Adipocyte (in vitro differentiated cells): ENCODE results near the gene SAP30BP.

ENCODE experiments used
- DNase-seq: peaks from one replicate; pipeline ENCODE4 v3.0.0-alpha.2; 2015; ENCODE audit warnings: low read depth
- H3K27me3 ChIP-seq: replicated peaks from 2 replicates; pipeline ENCODE4 v1.7.0; 2013; ENCODE audit warnings: mild to moderate bottlenecking, low read length, moderate library complexity; ENCODE audit not compliant: control insufficient read depth, insufficient read depth
- H3K36me3 ChIP-seq: 2 replicates; pipeline ENCODE4 v1.7.0; 2013; ENCODE audit warnings: low read length, mild to moderate bottlenecking, moderate library complexity; ENCODE audit not compliant: control insufficient read depth, insufficient read depth, severe bottlenecking
- H3K4me1 ChIP-seq: 2 replicates; pipeline ENCODE4 v1.7.0; 2013; ENCODE audit warnings: mild to moderate bottlenecking, low read length, moderate library complexity; ENCODE audit not compliant: control insufficient read depth, insufficient read depth
- H3K4me3 ChIP-seq: 2 replicates; pipeline ENCODE4 v1.7.0; 2013; ENCODE audit warnings: mild to moderate bottlenecking, low read length, moderate library complexity
- H3K9ac ChIP-seq: 2 replicates; pipeline ENCODE4 v1.7.0; 2013; ENCODE audit warnings: mild to moderate bottlenecking, low read length, moderate library complexity
- H3K9me3 ChIP-seq: 2 replicates; pipeline ENCODE4 v1.7.0; 2013; ENCODE audit warnings: mild to moderate bottlenecking, low read length, moderate library complexity; ENCODE audit not compliant: control insufficient read depth

The SAP30BP gene

DNA sequence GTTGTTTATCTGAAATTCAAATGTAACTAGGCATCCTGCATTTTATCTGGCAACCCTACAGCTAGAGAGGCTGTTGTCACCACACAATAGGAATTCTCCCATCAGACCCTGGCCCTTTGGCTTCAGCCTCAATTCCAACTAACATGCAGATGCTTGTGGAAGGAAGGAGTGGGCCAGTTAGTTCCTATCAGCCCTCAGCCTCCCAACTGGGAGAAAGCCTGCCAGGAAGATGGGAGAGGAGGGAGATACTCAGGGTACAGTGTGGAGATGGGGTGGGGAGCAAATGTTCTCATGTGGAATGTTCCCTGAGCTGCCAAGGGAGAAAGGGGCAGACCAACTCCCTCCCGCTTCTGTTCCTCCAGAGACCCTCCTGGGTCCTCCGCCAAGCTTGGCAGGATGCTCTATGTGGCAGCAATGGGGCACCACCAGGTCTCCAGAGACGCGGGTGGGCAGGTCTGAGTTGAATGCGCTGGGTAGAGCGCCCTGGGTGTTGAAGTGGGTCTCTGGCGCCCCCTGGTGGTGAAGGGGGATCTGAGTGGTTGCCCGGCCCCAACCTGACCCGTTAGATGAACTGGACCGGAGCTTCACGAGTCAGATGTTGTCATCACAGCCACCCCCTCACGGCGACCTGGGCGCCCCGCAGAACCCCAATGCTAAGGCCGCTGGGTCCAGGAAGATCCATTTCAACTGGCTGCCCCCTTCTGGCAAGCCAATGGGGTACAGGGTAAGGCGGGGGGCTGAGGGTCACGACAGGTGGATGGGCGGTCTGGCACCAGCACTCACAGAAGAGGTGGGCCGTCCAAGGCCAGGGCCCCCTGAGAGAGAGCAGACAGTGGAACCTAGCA lies 82.6 kb downstream of the SAP30BP start:
- no peaks in the 10 kb centered on the region for H3K36me3 ChIP-seq
- peaks cover 3% of the 10 kb centered on the region for H3K27me3 ChIP-seq
- peak; percentile 94 for DNase-seq
- H3K9me3 ChIP-seq, result no peaks in the 10 kb centered on the region
- peak overlapping the region; percentile 40 for H3K9ac ChIP-seq
- no peak overlapping the region for H3K4me3 ChIP-seq
- H3K4me1 ChIP-seq, result peaks cover 12% of the 10 kb centered on the region

DNA sequence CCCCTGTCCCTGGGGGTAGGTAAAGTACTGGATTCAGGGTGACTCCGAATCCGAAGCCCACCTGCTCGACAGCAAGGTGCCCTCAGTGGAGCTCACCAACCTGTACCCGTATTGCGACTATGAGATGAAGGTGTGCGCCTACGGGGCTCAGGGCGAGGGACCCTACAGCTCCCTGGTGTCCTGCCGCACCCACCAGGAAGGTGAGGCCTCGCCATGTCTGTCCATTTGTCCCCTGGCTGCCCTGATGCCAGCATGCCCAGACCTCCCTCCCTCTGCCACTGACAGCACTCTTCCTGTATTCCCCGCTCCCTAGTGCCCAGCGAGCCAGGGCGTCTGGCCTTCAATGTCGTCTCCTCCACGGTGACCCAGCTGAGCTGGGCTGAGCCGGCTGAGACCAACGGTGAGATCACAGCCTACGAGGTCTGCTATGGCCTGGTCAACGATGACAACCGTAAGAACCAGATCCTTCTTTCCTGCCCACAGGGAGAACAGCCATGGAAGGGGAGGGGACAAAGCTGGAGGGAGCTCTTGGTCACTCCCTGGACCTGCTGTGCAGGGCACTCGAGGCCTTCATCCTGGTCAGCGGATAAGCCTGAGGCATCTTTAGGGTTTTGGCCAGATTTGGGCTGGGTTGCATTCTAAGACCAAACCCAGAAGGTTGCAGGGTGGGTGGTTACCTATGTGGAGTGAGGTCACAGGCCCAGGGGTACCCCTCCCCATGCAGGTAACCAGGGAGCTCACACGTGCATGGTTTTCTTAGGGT lies 83.7 kb downstream of the SAP30BP start:
- no peak for DNase-seq

DNA sequence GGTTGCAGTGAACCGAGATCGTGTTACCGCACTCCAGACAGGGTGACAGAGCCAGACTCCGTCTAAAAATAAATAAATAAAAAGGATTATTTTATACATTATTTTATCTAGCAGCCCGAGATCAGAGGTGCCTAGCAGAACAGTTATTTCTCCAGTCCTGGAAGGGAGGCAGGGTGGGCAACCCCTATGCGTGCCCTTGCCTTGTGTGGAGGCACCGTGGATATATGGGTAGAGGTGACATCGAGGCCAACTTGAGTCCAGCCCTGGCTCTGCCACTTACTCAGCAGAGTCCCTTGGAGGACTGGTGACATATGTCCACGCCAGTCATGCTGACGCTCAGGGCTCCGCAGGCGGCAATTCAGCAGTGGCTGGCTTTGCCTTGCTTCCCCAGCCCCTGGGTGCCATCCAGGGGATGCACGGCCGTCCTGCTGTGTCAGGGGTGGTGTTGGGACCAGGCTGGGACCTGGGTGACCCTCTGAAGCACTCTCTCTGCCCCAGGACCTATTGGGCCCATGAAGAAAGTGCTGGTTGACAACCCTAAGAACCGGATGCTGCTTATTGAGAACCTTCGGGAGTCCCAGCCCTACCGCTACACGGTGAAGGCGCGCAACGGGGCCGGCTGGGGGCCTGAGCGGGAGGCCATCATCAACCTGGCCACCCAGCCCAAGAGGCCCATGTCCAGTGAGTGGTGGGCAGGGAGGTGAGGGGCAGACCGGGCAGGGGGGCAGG lies 84.7 kb downstream of the SAP30BP start:
- peaks cover 12% of the 10 kb centered on the region for H3K4me1 ChIP-seq
- no peak for DNase-seq
- H3K27me3 ChIP-seq, result peaks cover 3% of the 10 kb centered on the region
- no peak overlapping the region for H3K4me3 ChIP-seq
- H3K9ac ChIP-seq, result no peak overlapping the region
- H3K9me3 ChIP-seq, result no peaks in the 10 kb centered on the region
- no peaks in the 10 kb centered on the region for H3K36me3 ChIP-seq

More for the DNA sequence above, 83.7 kb downstream of the SAP30BP start:
- H3K9ac ChIP-seq, result no peak overlapping the region
- no peaks in the 10 kb centered on the region for H3K36me3 ChIP-seq
- peaks cover 12% of the 10 kb centered on the region for H3K4me1 ChIP-seq
- H3K9me3 ChIP-seq, result no peaks in the 10 kb centered on the region
- H3K27me3 ChIP-seq, result peaks cover 3% of the 10 kb centered on the region
- no peak overlapping the region for H3K4me3 ChIP-seq

DNA sequence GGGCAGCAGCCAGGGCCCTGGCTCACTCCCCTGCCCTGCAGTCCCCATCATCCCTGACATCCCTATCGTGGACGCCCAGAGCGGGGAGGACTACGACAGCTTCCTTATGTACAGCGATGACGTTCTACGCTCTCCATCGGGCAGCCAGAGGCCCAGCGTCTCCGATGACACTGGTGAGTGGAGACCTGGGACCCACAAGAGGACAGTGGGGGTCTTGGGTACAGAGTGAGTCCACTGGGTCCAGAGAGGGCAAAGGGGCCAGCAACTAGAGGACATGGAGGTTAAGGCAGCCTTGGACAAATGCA lies 85.2 kb downstream of the SAP30BP start:
- Histone ChIP-seq H3K36me3 (no peaks in the 10 kb centered on the region), H3K4me3 (no peak overlapping the region)
- no peak for DNase-seq

DNA sequence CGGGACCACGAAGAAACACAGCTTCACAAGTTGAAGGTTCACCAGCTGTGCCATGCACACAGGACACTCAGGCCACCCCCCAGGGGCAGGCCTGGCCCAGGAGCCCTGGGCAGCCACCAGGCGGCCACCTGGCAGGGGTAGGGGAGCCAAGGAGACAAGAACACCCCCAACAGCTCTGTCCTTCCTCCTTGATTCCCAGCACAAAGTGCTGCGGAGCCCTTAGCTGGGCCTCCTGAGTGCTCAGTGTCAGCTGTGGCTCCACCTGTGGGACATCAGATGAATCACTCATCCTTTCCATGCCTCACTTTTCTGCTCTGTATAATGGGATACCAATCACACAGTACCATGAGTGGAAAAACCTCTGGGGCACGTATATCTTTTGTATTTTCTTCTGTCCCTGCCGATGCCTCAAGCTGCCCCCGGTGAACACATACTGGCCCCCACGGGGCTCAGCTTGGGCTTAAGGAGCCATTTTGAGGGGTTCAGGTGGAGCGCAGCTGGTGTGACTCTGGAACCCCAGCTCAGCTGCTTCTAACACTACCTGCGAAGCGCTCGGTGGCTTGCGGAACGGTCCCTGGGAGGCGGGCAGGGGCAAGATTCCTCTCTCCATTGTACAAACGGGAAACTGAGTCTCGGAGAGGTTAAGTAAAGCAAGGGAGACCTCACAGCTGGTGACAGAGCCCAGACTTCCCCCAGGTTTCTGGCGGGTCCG lies 85.8 kb downstream of the SAP30BP start:
- DNase-seq, result no peak
- H3K27me3 ChIP-seq, result peaks cover 3% of the 10 kb centered on the region
- H3K36me3 ChIP-seq, result no peaks in the 10 kb centered on the region
- H3K4me1 ChIP-seq, result peaks cover 7% of the 10 kb centered on the region
- H3K4me3 ChIP-seq, result peak overlapping the region; percentile 71
- H3K9me3 ChIP-seq, result no peaks in the 10 kb centered on the region
- peak overlapping the region; percentile 67 for H3K9ac ChIP-seq

More for the DNA sequence above, 85.2 kb downstream of the SAP30BP start:
- Histone ChIP-seq H3K4me1 (peaks cover 11% of the 10 kb centered on the region), H3K9me3 (no peaks in the 10 kb centered on the region), H3K27me3 (peaks cover 3% of the 10 kb centered on the region), H3K9ac (no peak overlapping the region)

DNA sequence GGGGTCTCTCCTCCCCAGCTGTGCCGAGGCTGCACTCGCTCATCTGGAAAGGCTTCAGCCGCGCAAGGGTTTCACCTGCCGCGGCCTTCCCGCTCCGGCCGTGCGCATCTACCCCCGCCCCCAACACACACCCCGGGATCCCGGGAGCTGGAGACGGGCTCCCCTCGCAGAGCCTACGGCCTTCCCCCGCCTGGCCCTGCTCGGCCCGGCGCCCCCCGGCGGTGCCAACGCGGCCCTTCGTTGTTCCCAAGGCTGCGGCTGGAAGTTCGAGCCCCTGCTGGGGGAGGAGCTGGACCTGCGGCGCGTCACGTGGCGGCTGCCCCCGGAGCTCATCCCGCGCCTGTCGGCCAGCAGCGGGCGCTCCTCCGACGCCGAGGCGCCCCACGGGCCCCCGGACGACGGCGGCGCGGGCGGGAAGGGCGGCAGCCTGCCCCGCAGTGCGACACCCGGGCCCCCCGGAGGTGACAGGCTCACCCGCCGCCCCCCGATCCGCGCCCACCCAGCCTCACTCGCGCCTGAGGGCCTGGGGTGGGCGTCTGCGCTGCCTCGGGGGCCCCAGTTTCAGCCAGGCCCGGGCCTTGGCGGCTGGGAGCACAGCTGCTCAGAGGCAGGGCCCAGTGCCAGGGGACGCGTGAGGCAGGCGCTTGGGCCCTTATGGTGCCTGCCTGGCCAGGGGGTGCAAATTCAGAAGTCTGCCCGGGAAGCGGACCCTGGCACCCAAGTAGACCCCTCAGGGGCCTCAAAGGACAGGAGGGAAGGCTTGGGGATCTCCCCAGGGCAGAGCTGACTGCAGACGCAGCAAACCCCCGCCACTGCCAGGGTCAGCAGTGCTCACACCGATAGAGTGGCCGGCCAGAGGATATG lies 86.6 kb downstream of the SAP30BP start:
- peak overlapping the region; percentile 67 for H3K9ac ChIP-seq
- DNase-seq, result peak; percentile 87
- H3K9me3 ChIP-seq, result no peaks in the 10 kb centered on the region
- H3K4me1 ChIP-seq, result peaks cover 7% of the 10 kb centered on the region
- H3K4me3 ChIP-seq, result peak overlapping the region; percentile 71
- H3K36me3 ChIP-seq, result no peaks in the 10 kb centered on the region
- H3K27me3 ChIP-seq, result peaks cover 3% of the 10 kb centered on the region

DNA sequence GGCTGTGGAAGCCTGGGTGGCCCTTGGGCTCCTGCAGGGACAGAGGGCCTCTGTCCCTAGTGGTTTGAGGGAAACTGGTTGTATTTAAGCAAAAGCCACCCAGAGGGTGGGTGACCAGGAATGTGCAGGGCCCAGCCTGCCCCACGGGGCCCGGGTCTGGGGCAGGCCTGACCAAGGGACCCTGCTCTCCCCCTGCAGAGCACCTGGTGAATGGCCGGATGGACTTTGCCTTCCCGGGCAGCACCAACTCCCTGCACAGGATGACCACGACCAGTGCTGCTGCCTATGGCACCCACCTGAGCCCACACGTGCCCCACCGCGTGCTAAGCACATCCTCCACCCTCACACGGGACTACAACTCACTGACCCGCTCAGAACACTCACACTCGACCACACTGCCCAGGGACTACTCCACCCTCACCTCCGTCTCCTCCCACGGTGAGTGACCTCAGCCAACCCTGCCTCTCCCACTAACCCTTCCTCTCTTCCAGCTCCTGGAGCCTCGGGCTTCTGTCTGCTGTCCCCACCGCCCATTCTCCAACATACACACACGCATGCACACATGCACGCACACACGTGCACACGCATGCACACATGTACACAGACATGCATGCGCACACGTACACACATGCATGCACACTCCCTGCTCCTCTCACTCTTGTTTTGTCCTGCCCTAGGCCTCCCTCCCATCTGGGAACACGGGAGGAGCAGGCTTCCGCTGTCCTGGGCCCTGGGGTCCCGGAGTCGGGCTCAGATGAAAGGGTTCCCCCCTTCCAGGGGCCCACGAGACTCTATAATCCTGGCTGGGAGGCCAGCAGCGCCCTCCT lies 87.5 kb downstream of the SAP30BP start:
- no peaks in the 10 kb centered on the region for H3K36me3 ChIP-seq
- H3K4me1 ChIP-seq, result peaks cover 5% of the 10 kb centered on the region
- no peak overlapping the region for H3K4me3 ChIP-seq
- no peaks in the 10 kb centered on the region for H3K9me3 ChIP-seq
- H3K27me3 ChIP-seq, result peaks cover 3% of the 10 kb centered on the region
- no peak for DNase-seq
- peak overlapping the region; percentile 67 for H3K9ac ChIP-seq

DNA sequence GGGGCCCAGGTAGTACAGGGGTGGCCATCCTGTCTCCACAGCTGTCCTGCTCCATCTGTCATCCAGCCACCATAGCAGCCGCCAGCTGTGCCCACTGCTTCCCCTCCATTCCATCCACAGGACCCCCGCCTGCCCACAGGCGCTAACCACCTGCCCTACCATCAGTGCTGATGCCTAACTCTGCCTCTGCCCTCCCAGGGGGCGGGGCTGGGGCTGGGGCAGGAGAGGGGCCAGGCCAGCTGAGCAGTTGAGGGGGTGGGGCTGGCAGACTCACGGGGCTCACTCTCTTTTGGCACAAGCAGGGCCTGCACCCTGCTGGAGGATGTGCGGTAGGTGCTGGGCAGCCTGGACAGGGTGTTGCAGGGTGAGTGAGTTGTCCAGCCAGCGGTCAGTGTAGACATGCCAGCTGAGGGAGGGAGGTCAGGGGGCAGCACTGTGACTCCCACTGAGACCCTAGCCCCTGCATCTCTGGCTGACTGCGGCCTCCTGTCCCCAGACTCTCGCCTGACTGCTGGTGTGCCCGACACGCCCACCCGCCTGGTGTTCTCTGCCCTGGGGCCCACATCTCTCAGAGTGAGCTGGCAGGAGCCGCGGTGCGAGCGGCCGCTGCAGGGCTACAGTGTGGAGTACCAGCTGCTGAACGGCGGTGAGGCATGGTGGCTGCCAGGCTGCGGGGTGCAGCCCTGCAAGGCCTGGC lies 88.2 kb downstream of the SAP30BP start:
- H3K4me3 ChIP-seq, result no peak overlapping the region
- H3K4me1 ChIP-seq, result peaks cover 3% of the 10 kb centered on the region
- H3K9ac ChIP-seq, result no peak overlapping the region
- H3K36me3 ChIP-seq, result no peaks in the 10 kb centered on the region
- H3K27me3 ChIP-seq, result peaks cover 3% of the 10 kb centered on the region
- H3K9me3 ChIP-seq, result no peaks in the 10 kb centered on the region
- DNase-seq, result no peak

DNA sequence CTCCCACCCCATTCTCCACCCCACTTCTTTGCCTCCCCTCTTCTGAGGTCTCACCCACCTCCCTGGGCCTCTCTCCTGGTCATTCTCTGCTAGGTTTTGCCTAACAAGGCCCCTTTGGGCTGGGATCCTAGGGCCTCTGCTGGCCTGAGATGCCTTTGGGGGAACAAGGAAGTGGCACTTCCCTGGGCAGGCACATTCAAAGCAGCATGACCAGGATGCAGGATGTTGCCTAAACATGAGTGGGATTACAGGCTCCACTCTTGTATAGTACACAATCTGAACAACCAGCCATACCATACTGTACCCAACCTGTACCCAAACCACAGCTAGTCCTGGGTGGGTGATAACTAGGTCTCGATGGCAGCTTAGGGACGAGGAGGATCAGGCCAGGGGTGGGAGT lies 88.9 kb downstream of the SAP30BP start:
- no peak for DNase-seq
- Histone ChIP-seq H3K36me3 (no peaks in the 10 kb centered on the region), H3K9ac (no peak overlapping the region), H3K4me1 (peaks cover 3% of the 10 kb centered on the region), H3K4me3 (no peak overlapping the region), H3K27me3 (peaks cover 3% of the 10 kb centered on the region), H3K9me3 (no peaks in the 10 kb centered on the region)
